ENCODE data around the gene FAM168A. TPM values are rescaled to one million over a fixed set of nuclear protein-coding genes. Genes with fewer than 3 reads are reported as not detected.

Gene FAM168A
- total RNA-seq, 1 experiment from 2014 or later = 62.8 TPM

- Histone ChIP-seq H3K36me3 (ENCODE audit: control insufficient read depth, insufficient read depth, low read length) (no peaks in the 10 kb centered on the region), H3K9me3 (ENCODE audit: control insufficient read depth, insufficient read depth, low read depth, low read length) (no peaks in the 10 kb centered on the region), H3K27me3 (ENCODE audit: control insufficient read depth, insufficient read depth, low read length) (no peaks in the 10 kb centered on the region), H3K27ac (ENCODE audit: low read length) (no peak overlapping the region), H3K4me1 (ENCODE audit: control insufficient read depth, insufficient read depth, low read length) (0 out of 2 replicates have a peak, but pooled peaks cover 4% of the 10 kb centered on the region), H3K4me3 (ENCODE audit: low read depth in 2 of 2, low read length in 2 of 2) (no peak overlapping the region)
- in situ Hi-C loops (cut with HindIII; ENCODE audit: low pct_unique_long_range_greater_than_20kb, low sequenced_read_pairs) = no loop called here
- CTCF ChIA-PET = no interaction called here
- BruUV-seq (replicated peaks) = no TSS peak
- intact Hi-C loops (cut with micrococcal nuclease; ENCODE audit: unreplicated experiment) = no loop called here
- no peak for DNase-seq (ENCODE audit: low read depth, low spot score)
- TF ChIP-seq REST (IDR thresholded peaks at IDR 0.05; ENCODE audit: insufficient read depth in 1 of 2, low read depth in 2 of 2, low read length in 1 of 2) (no peak), TCF7L2 (IDR thresholded peaks at IDR 0.05; ENCODE audit: low read depth, low read length) (no peak), CTCF (IDR thresholded peaks at IDR 0.05) (no peak), SIN3A (IDR thresholded peaks at IDR 0.05; ENCODE audit: borderline replicate concordance, insufficient read depth, low read depth, low read length) (no peak), POLR2AphosphoS5 (IDR thresholded peaks at IDR 0.05; ENCODE audit: low read depth, low read length) (no peak)
- ATAC-seq = peak; percentile 48; the same call in 1 of the 2 replicates
- POLR2A ChIA-PET = no interaction called here
These were observed 19.2 kb downstream of the FAM168A start for GRCh38 chr11:73578592-73579185.

GRCh38 chr11:73577496-73577917, 20.4 kb downstream of the FAM168A start:
- no TSS peak for BruUV-seq (replicated peaks)
- H3K27ac ChIP-seq (ENCODE audit: low read length) = no peak overlapping the region
- intact Hi-C loops (cut with micrococcal nuclease; ENCODE audit: unreplicated experiment) (no loop called here), in situ Hi-C loops (cut with HindIII; ENCODE audit: low pct_unique_long_range_greater_than_20kb, low sequenced_read_pairs) (no loop called here)
- no peaks in the 10 kb centered on the region for H3K27me3 ChIP-seq (ENCODE audit: control insufficient read depth, insufficient read depth, low read length)
- DNase-seq (ENCODE audit: low read depth, low spot score) (no peak), ATAC-seq (no peak)
- H3K4me1 ChIP-seq (ENCODE audit: control insufficient read depth, insufficient read depth, low read length) = 0 out of 2 replicates have a peak, but pooled peaks cover 4% of the 10 kb centered on the region
- H3K9me3 ChIP-seq (ENCODE audit: control insufficient read depth, insufficient read depth, low read depth, low read length) = no peaks in the 10 kb centered on the region
- CTCF ChIA-PET = no interaction called here
- TF ChIP-seq POLR2AphosphoS5 (IDR thresholded peaks at IDR 0.05; ENCODE audit: low read depth, low read length) (no peak), REST (IDR thresholded peaks at IDR 0.05; ENCODE audit: insufficient read depth in 1 of 2, low read depth in 2 of 2, low read length in 1 of 2) (no peak), SIN3A (IDR thresholded peaks at IDR 0.05; ENCODE audit: borderline replicate concordance, insufficient read depth, low read depth, low read length) (no peak), TCF7L2 (IDR thresholded peaks at IDR 0.05; ENCODE audit: low read depth, low read length) (no peak), CTCF (IDR thresholded peaks at IDR 0.05) (no peak)
- H3K4me3 ChIP-seq (ENCODE audit: low read depth in 2 of 2, low read length in 2 of 2) = no peak overlapping the region
- POLR2A ChIA-PET = no interaction called here
- H3K36me3 ChIP-seq (ENCODE audit: control insufficient read depth, insufficient read depth, low read length) = no peaks in the 10 kb centered on the region
